CD4-positive, alpha-beta T cell treated with Interleukin-1 beta for 1 hour (primary cell): ENCODE data around the gene MYG1.
"Not testable (repeated sequence)": the region's sequence is repeated elsewhere in the genome, so short reads cannot be mapped to it uniquely, and the experiment has no call there.

Experiments
- DNase-seq, 2 donors: peaks; one replicate each; pipeline ENCODE4 v3.0.0-alpha.2; 2020 to 2022

The MYG1 gene

GRCh38 chr12:53287741-53288216 is 11.7 kb upstream of the MYG1 start:
- DNase-seq, result peak; percentile 75 to 79

- DNase-seq, result no peak
Observed at GRCh38 chr12:53288322-53288721, 11.2 kb upstream of the MYG1 start.

DNA sequence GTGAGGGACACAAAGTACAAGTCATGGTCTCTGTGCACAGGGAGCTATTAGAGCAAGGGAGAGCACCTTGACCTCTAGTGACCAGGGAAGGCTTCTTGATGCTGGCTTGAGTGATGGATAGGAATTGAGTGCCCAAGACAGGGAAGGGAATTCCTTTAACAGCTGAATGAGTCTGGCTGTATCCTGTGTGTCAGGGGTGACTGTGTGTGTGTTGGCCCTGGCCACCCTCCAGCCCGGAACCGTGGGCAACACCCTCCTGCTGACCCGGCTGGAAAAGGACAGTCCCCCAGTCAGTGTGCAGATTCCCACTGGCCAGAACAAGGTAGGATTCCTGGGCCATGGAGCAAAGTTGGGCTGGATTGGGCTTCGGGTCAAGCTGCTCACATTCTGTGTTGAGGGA is 9.6 kb upstream of the MYG1 start:
- no peak for DNase-seq

- no peak for DNase-seq
Observed at GRCh38 chr12:53290661-53291060, 8.8 kb upstream of the MYG1 start.

DNA sequence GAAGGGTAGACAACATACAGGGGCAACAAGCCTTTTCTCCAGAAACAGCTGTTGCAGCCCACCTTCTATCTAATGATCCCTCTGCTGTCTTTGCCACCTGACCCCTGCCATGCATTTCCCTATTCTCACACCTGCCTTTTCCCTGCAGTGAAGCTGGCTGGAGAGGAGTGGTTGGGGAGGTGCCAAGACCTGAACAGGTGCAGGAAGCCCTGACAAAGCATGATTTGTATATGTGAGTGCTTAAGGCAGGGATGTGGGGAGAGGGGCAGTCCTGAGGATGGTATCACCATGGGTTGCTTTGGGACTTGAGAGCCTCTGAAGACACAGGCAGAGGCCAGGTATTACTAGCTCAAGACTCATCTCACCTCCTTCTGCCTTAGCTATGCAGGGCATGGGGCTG is 7.1 kb upstream of the MYG1 start:
- DNase-seq, result no peak

DNA sequence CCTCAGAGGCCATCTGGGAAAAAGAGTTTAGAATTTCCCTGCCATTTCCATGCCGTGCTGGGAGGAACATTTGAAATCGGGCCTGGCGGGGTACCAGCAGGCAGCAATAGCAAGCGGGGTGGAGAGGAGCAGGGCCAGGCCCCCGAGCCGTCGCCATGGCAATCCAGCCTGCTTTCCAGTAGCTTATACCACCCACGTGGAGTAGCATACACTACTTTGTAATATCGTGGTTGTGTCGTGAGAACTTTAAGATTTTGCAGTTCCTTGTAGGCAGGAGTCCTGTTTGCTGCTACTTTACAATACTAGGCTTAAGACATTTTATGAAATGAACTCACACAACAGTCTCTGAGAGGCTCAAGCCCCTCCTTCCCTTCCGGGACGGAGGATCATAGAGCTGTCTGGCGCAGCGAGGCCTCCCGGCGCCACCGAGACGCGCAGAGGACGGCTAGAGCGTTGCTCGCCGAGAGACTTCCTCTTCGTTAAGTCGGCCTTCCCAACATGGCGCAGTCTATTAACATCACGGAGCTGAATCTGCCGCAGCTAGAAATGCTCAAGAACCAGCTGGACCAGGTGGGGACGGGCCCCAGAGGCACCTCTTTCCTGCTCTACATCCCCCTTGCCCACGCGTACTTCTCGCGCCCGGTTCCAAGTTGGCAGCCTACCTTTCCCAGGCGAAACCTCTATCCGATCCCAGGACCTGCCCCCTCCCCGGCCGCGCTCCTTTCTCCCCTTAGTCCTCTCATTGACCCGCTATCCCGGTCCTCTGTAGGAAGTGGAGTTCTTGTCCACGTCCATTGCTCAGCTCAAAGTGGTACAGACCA is 4.2 kb upstream of the MYG1 start, which contains the start of gene PFDN5:
Gene PFDN5 (plus strand): TSS at position 473 of the 821 bp plus-strand sequence. CDS start 26 bp downstream, at position 499.
- DNase-seq, result peak; percentile 91 to 92

DNA sequence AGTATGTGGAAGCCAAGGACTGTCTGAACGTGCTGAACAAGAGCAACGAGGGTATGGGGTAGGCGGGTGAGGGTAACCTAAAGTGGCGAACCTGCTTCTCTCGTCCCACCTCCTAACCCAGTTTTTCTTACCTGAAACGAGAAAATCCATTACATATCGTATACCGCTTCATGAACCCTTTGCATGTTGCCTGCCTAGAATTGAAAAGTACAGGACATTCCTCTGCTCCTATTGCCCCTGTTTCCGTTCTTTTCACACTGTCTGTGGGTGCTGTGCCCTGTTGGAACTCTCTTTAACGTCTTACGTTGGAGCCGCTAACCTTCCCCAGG is 3.6 kb upstream of the MYG1 start:
- no peak for DNase-seq

DNA sequence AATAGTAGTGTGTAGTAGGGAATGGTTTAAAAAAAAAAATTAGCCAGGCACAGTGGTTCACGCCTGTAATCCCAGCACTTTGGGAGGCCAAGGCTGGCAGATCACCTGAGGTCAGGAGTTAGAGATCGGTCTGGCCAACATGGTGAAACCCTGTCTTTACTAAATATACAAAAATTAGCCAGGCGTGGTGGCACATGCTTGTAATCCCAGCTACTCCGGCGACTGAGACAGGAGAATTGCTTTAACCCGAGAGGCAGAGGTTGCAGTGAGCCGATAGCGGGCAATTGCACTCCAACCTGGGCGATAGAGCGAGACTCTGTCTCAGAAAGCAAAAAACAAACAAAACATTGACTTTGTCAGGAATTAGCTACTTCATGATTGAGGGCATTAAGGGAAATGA is 2.4 kb upstream of the MYG1 start:
- DNase-seq, result not testable (repeated sequence)

DNA sequence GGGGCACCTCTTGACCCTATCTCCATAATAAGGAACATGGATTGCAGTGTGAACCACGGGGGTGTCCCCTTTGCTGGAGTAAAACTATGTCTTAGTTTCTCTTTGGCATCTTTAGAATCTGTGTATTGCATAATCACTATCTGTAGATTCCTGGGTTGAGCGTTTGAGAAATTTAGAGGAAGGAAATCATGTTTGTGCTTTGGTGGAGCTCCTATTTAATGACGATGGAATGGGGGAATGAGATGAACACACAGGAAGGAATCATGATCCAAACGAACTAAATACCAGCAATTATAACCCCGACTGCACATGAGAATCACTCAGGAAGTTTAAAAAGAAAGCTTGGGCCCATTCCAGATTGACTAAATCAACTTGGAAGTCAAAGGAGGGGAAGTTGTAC is 1.3 kb upstream of the MYG1 start:
- DNase-seq, result no peak

DNA sequence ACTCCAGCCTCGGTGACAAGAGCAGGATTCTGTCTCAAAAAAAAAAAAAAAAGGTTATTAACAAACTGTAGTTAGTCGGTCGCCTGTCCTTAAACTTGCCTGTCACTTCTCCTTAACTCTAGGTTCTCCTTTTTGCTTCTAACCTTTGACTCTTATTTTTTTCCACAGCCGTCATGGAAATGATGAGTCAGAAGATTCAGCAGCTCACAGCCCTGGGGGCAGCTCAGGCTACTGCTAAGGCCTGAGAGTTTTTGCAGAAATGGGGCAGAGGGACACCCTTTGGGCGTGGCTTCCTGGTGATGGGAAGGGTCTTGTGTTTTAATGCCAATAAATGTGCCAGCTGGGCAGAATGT is 418 bp upstream of the MYG1 start:
- peak; percentile 40 to 55 for DNase-seq

DNA sequence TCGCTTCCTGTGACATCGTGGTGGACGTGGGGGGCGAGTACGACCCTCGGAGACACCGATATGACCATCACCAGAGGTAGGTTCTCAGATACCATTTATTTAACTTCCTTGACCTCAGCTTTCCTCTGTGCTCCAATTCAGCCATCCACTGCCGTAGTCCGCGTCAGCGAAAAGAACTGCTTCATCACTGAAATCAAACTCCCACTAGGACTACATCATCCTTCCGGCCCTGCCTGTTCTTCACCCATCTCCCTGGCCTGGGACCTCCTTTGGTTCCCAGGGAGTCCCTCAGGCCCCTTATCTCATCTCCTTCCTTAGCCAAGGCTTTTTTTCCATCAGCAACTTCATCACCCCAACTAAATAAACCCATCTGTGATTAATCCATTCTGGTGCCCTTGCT is 692 bp downstream of the MYG1 start:
- no peak for DNase-seq

DNA sequence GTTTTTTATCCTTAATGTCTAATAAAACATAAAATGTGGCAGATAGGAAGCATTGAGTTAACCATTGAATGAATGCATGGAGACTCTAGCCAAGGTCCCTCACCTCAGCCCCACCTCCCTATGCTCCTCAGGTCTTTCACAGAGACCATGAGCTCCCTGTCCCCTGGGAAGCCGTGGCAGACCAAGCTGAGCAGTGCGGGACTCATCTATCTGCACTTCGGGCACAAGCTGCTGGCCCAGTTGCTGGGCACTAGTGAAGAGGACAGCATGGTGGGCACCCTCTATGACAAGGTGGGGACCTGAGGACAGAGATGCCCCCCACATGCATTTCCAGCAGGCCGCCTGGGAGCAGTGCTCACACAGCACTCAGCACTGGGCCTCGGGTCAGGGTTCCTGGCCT is 3.4 kb downstream of the MYG1 start:
- DNase-seq, result no peak

GRCh38 chr12:53306826-53307225 is 7.3 kb downstream of the MYG1 start:
- DNase-seq, result no peak

- DNase-seq, result no peak
Observed at GRCh38 chr12:53308276-53308675, 8.8 kb downstream of the MYG1 start.

DNA sequence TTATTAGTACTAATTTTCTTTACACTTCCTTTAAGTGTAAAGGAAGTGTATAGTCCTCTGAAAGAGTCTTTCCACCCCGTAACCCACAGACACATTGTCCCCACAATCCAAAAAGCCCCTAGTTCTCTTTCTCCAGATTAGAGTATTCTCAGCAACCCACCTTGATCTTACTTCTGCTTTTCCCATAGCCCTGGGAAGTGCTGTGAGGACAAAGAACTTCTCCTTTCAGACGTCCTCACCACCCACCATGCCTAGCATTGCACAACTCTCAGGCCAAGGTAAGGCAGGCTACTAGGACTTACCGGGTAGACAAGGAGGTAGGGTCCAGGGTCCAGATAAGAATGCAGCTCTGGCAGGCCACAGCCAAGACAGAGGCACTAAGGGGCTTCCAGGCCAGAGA is 14.5 kb downstream of the MYG1 start:
- no peak for DNase-seq

GRCh38 chr12:53320352-53321195 is 21.1 kb downstream of the MYG1 start:
- no peak for DNase-seq

GRCh38 chr12:53324113-53324778 is 24.8 kb downstream of the MYG1 start:
- peak; percentile 50 to 55 for DNase-seq

DNA sequence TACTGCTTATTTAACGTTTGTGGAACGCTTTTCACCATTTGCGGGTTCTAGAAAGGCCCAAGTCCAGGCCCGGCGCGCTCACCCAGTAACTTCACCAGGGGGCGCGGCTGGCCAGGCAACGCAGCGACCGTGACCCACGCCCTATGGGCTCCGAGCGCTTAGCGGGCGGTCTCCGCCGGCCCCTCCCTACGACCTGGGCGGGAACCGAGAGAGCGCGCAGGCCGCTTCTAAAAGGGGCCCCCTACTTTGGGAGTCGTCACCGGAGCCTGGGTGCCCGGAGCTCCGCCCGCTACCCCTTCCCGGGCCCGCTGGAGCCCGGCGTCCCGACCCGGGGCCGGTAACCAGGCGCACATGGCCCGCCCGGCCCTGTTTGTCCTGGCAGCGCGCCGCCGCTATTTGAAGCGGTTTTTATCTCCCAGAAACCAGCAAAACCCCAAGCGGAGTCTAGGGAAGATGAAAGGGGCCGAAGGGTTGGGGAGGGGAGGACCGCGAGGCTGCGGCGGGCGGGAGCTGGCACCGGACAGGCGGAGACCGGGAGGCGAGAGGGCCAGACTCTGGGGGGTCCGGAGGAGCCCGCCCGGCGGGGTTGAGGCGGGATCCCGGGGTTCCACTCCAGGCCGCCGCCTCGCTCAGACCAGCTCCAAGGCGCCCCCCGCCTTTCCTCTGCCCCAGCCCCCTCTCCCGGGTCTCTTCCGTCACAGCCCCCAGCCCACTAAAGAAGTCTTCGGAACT is 25.4 kb downstream of the MYG1 start:
- DNase-seq, result peak; percentile 87

DNA sequence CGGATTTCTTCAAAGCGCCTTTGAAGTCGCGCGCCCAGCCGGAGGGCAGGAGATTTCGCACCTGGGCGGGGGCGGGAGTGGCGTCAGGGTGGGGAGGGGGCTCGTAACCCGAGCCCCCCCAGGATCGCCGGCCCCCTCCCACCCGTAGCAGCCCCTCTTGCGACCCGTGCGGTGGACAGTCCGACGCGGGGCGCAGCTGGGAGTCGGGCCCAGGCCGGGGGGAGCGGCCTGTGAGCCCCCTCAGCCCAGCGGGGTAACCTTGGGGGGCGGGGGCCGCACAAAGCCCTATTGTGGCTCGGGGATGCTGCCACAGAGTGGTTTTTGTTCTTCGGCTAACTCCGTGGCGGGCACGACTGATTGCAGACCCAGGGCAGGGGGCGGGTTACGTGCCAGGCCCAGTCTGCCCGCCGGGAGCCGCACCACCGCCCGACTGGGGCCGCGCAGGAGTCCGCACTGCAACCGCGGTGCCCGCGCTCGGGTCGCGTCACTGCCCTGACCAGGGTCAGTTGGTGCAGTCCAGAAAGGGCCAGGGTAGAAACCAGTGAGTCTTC is 26.1 kb downstream of the MYG1 start:
- peak in 1 of 2 donors; percentile 8 for DNase-seq

GRCh38 chr12:53326460-53327185 is 27.1 kb downstream of the MYG1 start:
- no peak for DNase-seq

GRCh38 chr12:53327435-53328042 is 28.0 kb downstream of the MYG1 start:
- DNase-seq, result no peak
